CD4-positive, alpha-beta T cell treated with Interleukin-4 for 1 hour (primary cell): Measurements from ENCODE around the gene WWOX.

Experiments
- DNase-seq, 2 donors: peaks; one replicate each; pipeline ENCODE4 v3.0.0-alpha.2; 2020 to 2022

The WWOX gene

GRCh38 chr16:78445818-78446217 is 346.4 kb downstream of the WWOX start:
- no peak for DNase-seq

GRCh38 chr16:78446486-78446885 is 347.0 kb downstream of the WWOX start:
- DNase-seq = no peak

- no peak for DNase-seq
Observed at GRCh38 chr16:78446992-78447563, 347.6 kb downstream of the WWOX start.

GRCh38 chr16:78448658-78449271 is 349.3 kb downstream of the WWOX start:
- DNase-seq = no peak

- DNase-seq = no peak
Observed at GRCh38 chr16:78450255-78450654, 350.8 kb downstream of the WWOX start.

DNA sequence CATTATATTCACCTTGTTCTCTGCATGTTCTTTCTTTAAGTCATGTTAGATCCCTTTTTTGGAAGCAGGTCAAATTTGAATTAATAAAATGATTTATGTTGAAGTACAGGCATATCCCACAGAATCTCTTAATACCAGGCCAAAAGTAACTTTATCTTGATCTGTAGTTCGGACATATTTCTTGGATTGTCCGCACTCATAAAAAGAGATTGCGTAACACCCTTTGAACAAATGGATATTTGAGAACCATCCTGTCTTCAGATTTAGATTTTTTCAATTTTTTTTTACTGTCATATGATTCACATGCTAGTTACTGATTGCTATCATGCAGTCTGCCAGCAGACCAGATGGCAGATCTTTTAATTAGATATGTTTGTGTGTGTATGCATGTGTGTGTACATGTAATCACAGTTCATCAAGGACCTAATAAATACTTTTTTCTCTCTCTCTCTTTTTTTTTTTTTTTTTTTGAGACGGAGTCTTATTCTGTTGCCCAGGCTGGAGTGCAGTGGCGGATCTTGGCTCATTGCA is 352.6 kb downstream of the WWOX start:
- DNase-seq = no peak

GRCh38 chr16:78455861-78456260 is 356.4 kb downstream of the WWOX start:
- no peak for DNase-seq

DNA sequence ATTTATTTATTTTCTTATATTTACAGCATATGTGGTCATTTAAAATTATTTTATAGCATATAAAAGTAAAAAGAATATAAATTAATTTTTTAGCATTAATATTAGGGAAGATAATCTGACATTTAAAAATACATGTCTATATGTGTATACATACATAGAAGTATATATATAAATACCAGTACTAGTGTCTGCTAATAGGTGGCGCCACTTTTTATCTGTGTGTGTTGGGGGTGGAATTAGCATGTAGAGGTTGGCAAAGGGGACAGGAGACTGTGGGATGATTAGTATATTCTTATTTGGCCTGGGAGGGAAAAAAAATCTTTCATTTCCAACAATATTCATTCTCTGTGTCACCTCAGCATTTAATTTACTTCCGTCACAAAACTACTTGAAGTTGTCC is 359.1 kb downstream of the WWOX start:
- no peak for DNase-seq

GRCh38 chr16:78460428-78460827 is 361.0 kb downstream of the WWOX start:
- DNase-seq = no peak

DNA sequence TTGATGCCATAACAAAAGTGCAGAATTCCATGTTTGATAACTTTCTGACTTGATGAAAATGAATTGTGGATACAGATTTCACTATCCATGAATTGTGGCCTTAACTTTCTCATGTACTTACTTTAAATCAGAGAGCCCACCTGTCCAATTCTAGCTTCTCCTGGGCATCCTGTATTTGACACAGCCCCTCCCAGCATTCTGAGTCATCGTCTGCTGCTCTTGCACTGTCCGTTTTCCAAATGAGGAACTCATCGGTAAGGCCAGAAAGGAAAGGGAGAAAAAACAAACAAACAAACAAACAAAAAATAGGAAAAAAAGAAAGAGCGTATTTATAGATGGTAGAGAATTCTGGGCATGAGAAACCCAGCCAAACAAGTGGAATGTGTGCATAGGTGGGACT is 361.6 kb downstream of the WWOX start:
- no peak for DNase-seq

DNA sequence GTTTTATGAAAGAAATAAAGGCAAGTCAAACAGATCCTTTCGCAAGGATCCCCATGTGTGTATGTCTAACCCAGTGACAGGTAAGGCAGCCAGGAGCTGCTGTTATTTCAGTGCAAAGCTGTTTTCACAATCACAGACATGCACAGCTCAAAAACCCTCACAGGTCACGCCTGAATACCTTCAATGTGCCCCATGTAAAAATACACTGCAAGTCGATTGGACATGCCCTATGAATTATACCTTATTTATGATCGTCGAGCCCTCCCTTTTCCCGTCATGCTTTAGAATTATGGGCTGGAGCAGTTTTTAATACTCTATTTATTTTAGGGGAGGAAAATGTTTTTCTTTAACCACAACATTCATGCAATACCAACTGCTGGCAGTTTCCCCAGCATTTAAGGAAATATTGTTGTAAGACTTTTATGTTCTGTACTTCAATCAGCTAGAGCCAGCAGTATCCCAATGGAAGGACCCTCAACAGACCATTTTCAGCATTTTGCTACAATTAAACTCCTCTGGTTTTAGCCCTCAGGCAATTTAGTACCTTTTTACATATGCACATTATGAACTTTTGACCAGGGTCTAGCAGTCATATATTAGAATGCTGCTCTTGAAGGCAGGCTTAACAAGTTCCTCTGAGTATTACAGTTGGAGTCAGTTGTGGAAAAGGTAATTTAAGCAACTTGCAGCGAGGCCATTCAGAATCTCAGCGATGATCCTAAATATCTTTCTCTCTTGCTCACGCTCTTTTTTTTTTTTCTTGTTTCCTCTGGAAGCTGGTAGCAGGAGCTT is 362.2 kb downstream of the WWOX start:
- DNase-seq = no peak

GRCh38 chr16:78462288-78463208 is 363.1 kb downstream of the WWOX start:
- no peak for DNase-seq

DNA sequence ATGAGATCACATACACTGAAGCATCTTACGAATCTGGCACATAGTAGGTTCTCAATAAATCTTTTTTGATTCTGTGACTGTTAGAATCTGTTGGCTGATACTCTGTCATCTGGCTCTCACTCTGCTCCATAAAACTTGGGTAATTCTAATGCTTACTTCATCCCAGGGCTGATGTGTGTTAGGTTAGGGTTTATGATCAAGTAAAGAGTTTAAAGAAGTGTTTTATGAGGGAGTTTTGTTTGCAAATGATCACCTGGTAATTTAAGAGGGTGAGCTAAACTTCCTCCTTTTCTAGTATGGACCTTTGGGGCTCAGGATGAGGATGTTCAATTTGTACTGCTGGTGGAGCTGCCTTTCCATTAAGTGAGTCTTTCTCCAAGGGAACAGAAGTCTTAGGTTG is 364.1 kb downstream of the WWOX start:
- no peak for DNase-seq

DNA sequence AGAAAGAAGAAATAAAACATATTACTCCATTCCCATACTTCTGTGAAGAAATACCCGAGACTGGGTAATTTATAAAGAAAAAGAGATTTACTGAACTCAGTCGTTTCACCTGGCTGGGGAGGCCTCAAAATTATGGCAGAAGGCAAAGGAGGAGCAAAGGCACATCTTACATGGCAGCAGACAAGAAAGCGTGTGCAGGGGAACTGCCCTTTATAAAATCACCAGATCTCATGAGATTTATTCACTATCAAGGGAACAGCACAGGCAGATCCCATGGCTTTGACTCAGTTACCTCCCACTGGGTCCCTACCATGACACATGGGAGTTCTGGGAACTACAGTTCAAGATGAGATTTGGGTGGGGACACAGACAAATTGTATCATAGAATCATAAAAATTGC is 365.4 kb downstream of the WWOX start:
- no peak for DNase-seq

- no peak for DNase-seq
Observed at GRCh38 chr16:78465730-78466129, 366.3 kb downstream of the WWOX start.

- DNase-seq = no peak
Observed at GRCh38 chr16:78469787-78470186, 370.3 kb downstream of the WWOX start.

GRCh38 chr16:78473031-78473699 is 373.7 kb downstream of the WWOX start:
- DNase-seq = no peak

DNA sequence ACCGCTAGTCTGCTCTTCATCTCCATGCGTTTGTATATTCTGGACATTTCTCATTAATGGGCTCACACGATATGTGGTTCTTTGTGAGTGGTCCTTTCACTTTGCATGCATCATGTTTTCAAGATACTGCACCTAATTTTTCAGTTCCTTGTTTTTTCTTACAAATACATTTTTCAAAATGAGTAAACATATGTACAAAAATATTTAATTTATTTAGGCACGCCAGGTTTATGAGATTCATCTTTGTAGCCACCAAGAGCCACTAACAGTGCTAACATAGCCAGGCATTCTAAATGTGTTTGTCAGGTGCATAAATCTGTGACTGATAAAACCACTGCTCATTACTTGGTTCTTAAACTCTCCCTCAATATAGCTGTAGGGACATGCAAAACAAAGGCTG is 375.3 kb downstream of the WWOX start:
- DNase-seq = no peak

DNA sequence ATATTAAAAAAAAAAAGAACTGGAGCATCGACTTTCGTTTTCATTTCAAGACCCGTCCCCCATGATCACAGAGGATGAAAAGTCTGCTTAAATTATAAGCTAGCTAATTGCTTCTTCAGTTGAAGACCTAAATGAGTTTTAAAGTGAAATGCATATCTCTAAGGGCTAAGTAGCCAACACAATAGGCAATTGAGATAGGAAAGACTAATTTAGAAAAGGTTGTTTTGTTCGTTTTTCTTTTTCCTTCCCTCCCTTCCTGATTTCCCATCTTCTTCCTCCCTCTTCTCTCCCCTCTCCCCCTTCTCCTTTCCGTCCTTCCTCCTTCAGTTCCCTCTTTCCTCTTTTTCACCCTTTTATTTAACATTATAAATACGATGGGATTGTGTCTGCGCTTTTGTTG is 377.2 kb downstream of the WWOX start:
- DNase-seq = no peak

GRCh38 chr16:78478267-78478861 is 378.9 kb downstream of the WWOX start:
- DNase-seq = peak in 1 of 2 donors; percentile 14

- no peak for DNase-seq
Observed at GRCh38 chr16:78479723-78480122, 380.3 kb downstream of the WWOX start.

DNA sequence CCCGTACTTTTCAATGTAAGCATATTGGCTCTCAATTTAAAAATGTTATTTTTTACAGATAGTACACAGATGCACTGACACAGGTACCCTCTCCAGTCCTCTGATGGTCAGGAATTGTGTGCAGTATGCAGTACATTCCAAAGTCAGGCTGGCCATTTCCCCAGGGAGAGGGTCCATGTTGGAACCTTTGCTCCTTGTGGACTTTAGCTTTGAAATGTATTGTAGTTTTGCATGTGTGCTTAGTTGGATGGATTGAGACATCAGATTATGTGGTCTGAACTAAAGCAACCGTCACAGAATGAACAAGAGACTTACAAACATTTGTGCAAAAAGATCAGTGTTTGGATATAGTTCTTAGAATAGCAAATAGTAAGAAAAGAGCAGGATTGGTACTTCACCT is 381.1 kb downstream of the WWOX start:
- no peak for DNase-seq
